ENCODE measurements around the gene CD96.
"Not testable (repeated sequence)": the region's sequence is repeated elsewhere in the genome, so short reads cannot be mapped to it uniquely, and the experiment has no call there.

Gene CD96

GRCh38 chr3:111621535-111621934 lies 79.5 kb downstream of the CD96 start:
- peak; percentile 76 for DNase-seq (ENCODE audit: low spot score)

GRCh38 chr3:111627092-111627491 lies 85.1 kb downstream of the CD96 start:
- no peak for DNase-seq (ENCODE audit: low spot score)

GRCh38 chr3:111629018-111629417 lies 87.0 kb downstream of the CD96 start:
- DNase-seq (ENCODE audit: low spot score) = not testable (repeated sequence)

GRCh38 chr3:111630638-111631037 lies 88.6 kb downstream of the CD96 start:
- not testable (repeated sequence) for DNase-seq (ENCODE audit: low spot score)

- no peak for DNase-seq (ENCODE audit: low spot score)
Observed at GRCh38 chr3:111635403-111635802, 93.4 kb downstream of the CD96 start.

GRCh38 chr3:111636366-111636885 lies 94.4 kb downstream of the CD96 start:
- DNase-seq (ENCODE audit: low spot score) = no peak

GRCh38 chr3:111639316-111639715 lies 97.3 kb downstream of the CD96 start:
- DNase-seq (ENCODE audit: low spot score) = no peak

- no peak for DNase-seq (ENCODE audit: low spot score)
Observed at GRCh38 chr3:111648991-111649579, 107.1 kb downstream of the CD96 start.

GRCh38 chr3:111650378-111651275 lies 108.6 kb downstream of the CD96 start:
- no peak for DNase-seq (ENCODE audit: low spot score)

- no peak for DNase-seq (ENCODE audit: low spot score)
Observed at GRCh38 chr3:111652492-111653180, 110.6 kb downstream of the CD96 start.

GRCh38 chr3:111653766-111654165 lies 111.8 kb downstream of the CD96 start:
- DNase-seq (ENCODE audit: low spot score) = no peak

GRCh38 chr3:111662012-111662411 lies 120.0 kb downstream of the CD96 start:
- no peak for DNase-seq (ENCODE audit: low spot score)

- no peak for DNase-seq (ENCODE audit: low spot score)
Observed at GRCh38 chr3:111662907-111663306, 120.9 kb downstream of the CD96 start.

- DNase-seq (ENCODE audit: low spot score) = no peak
Observed at GRCh38 chr3:111666041-111666735, 124.2 kb downstream of the CD96 start.

- DNase-seq (ENCODE audit: low spot score) = no peak
Observed at GRCh38 chr3:111667170-111667569, 125.2 kb downstream of the CD96 start.

GRCh38 chr3:111667621-111668239 lies 125.7 kb downstream of the CD96 start:
- no peak for DNase-seq (ENCODE audit: low spot score)

GRCh38 chr3:111668326-111668725 lies 126.3 kb downstream of the CD96 start:
- DNase-seq (ENCODE audit: low spot score) = no peak

GRCh38 chr3:111668888-111669488 lies 127.0 kb downstream of the CD96 start:
- peak; percentile 56 for DNase-seq (ENCODE audit: low spot score)

- no peak for DNase-seq (ENCODE audit: low spot score)
Observed at GRCh38 chr3:111669926-111670630, 128.1 kb downstream of the CD96 start.

GRCh38 chr3:111672461-111672860 lies 130.5 kb downstream of the CD96 start:
- not testable (repeated sequence) for DNase-seq (ENCODE audit: low spot score)

- no peak for DNase-seq (ENCODE audit: low spot score)
Observed at GRCh38 chr3:111675846-111676210, 133.8 kb downstream of the CD96 start.

Measured in iPS-NIHi11 (cell line).